NCI-H1436 (cell line): ENCODE measurements around the gene ADGRB2.

Experiments
- DNase-seq: peaks from one replicate; lab custom pipeline; 2025; lab: John Stamatoyannopoulos, UW

Gene ADGRB2, protein sequence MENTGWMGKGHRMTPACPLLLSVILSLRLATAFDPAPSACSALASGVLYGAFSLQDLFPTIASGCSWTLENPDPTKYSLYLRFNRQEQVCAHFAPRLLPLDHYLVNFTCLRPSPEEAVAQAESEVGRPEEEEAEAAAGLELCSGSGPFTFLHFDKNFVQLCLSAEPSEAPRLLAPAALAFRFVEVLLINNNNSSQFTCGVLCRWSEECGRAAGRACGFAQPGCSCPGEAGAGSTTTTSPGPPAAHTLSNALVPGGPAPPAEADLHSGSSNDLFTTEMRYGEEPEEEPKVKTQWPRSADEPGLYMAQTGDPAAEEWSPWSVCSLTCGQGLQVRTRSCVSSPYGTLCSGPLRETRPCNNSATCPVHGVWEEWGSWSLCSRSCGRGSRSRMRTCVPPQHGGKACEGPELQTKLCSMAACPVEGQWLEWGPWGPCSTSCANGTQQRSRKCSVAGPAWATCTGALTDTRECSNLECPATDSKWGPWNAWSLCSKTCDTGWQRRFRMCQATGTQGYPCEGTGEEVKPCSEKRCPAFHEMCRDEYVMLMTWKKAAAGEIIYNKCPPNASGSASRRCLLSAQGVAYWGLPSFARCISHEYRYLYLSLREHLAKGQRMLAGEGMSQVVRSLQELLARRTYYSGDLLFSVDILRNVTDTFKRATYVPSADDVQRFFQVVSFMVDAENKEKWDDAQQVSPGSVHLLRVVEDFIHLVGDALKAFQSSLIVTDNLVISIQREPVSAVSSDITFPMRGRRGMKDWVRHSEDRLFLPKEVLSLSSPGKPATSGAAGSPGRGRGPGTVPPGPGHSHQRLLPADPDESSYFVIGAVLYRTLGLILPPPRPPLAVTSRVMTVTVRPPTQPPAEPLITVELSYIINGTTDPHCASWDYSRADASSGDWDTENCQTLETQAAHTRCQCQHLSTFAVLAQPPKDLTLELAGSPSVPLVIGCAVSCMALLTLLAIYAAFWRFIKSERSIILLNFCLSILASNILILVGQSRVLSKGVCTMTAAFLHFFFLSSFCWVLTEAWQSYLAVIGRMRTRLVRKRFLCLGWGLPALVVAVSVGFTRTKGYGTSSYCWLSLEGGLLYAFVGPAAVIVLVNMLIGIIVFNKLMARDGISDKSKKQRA (N-terminal part only)

DNA sequence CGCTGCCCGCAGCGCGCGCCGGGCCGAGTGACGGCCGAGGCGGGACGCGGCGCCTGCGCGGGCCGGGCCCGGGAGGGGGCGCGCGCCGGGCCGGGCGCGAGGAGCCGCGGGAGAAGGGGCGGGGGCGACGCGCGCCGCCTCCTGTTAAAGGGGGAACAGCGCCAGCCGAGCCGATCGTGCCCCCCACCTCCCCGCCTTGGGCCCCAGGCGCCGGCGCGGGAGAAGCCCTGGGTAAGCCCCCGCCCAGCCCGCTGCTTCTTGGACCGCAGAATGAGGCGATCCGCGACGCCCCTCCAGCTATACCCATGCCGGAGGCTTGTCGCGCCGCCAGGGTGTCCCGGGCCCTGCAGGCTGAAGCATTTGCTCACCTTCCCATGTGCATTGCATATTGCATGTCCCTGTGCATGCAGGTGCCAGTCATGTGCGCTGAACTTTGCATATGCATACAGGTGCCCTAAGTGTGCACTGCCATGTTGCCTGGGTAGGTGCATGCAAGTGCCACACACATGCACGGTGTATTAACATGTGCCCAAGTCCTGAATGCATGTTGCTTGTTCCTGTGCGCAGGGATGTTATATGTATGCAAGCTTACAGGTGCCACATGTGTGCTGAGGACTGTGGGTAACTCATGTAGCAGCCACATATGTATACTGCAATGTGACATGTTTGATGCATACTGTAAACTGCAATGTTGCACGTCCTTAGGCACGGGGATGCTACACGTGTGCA is at the start of gene ADGRB2:
Gene ADGRB2, minus strand, starts transcription at position 29 of the 729 bp plus-strand sequence. CDS start 7,119 bp downstream, outside the sequence.
- DNase-seq = peak; percentile 24

DNA sequence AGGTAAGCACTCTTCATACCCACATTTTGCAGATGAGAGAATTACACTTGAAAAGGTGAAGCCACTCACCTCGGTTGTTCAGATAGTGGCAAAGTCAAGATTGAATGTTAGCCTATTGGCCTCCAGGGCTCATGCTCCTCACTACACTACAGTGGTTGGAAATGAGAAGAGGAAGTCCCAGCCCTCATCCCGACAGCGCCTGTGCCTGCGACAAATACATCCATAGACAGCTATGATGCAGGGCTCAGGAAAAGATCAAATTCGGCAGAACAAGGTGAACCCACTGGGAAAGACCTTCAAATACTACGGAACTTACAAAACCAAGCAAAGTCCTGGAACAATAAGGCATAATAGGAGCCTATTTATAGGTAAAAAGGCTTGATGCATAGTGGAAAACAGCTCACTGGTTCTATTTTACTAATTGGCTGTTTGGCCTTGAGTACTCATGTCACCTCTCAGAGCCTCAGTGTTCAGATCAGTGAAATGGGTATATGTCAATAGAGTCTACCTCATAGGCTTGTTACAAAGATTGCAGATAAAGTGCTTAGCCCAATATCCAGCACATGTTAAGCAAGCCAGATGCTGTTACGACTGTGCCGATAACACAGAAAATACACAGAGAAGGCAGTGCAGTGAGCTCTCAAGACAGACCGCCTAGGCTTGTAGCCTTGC is 48.2 kb upstream of the ADGRB2 start:
- no peak for DNase-seq

DNA sequence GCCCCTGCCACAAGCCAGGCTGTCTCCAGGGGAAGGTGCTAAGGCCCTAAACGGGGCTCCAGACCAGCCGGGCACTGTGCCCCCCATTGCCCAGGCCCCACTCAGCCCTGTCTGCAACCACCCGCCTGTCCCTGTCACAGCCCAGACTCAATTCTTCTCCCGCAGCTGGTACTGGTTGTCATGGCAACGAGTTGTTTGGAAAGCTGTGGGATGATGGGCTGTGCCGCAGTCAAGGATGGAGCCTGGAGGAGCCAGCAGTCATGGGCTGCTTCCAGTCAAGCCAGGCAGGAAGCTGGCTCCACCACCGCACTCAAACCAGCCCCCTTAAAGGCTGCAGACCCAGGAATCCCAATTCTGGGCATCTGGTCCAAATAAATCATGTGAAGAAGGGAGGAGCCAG is 47.5 kb upstream of the ADGRB2 start:
- DNase-seq = peak; percentile 29

DNA sequence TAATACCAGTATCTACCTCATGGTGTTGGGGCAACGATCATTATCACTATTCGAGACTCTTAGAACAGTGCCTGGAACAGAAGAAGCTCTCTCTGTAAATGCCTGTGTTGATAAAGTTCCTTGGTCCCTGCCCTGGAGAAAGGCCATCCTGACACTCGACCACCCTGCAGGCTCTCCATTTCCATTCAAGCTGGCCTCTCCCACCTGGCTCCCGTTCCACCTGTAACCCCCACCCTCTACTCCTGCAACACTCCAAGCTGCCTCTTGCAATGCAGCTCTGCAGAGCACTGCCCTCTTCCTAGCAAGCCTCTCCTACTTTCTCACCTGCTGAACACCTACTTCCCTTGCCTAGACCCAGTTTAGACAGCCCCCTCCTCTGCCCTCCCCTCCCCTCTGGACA is 45.6 kb upstream of the ADGRB2 start:
- DNase-seq = no peak

DNA sequence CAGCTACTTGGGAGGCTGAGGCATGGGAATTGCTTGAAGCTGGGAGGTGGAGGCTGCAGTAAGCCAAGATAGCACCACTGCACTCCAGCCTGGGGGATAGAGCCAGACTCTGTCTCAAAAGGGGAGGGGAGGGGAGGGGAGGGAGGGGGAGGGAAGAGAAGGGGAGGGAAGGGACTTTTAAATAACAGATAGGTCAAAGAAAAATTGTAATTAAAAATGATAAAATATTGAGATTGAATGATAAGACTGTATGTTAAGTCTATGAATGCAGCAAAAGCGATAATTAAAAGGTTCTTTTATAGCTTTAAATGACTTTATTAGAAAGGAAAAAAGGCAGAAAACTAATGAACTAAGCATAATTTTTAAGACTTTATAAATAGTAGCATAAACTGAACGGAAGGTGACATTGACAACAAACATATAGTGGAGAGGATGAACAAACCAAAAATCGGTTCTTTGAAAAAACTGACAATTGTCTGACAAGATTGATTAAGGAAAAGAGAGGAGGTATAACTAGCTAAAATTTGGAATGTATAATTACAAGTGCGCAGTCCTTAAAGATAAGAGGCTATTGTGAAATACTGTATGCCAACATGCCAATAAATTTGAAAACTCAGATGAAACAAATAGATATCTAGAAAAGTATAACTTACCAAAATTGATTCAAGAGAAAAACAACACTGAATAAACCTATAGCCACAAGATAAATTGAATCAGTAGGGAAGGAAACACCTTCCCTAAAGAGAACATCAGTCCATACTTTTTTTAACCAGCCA is 43.3 kb upstream of the ADGRB2 start:
- no peak for DNase-seq

DNA sequence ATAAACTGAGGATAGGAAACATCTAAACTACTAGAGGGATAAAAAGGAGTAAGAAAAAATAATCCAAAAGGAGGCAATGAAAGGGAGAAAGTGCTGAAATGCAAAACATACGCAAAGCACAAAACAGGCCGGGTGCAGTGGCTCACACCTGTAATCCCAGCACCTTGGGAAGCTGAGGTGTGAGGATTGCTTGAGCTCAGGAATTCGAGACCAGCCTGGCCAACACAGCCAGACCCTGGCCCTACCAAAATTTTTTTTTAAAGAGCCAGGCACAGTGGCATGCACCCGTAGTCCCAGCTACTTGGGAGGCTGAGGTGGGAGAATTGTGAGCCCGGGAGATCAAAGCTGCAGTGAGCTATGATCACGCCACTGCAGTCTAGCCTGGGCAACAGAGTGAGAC is 41.2 kb upstream of the ADGRB2 start:
- DNase-seq = no peak

DNA sequence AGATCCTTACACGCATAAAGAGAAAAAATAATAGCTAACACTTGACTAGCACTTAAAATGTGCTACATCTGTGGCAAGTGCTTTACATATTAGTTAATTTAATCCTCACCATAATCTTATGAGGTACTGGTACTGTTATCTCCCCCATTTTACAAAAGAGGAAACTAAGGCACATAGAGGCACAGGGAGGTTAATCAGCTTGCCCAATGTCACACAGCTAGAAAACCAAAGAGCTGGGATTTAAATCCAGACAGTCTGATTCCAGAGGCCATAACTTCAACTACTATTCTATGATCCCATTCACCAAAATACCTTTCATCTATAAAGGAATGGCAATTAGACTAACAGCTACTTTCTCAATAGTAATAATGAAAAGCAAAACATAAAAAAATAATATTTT is 40.0 kb upstream of the ADGRB2 start:
- no peak for DNase-seq

DNA sequence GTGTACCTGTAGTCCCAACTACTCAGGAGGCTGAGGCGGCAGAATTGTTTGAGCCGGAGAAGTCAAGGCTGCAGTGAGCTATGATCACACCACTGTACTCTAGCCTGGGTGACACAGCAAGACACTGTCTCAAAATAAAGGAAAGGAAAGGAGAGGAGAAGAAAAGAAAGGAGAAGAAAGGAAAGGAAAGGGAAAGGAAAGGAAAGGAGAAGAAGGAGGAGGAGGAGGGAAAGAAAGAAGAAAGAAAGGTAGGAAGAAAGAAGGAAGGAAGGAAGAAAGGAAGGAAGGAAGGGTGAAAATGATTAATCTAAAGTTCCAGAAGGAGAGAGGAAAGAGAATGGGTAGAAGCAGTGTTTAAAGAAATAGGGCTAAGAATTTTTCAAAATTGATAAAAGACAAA is 39.5 kb upstream of the ADGRB2 start:
- no peak for DNase-seq

DNA sequence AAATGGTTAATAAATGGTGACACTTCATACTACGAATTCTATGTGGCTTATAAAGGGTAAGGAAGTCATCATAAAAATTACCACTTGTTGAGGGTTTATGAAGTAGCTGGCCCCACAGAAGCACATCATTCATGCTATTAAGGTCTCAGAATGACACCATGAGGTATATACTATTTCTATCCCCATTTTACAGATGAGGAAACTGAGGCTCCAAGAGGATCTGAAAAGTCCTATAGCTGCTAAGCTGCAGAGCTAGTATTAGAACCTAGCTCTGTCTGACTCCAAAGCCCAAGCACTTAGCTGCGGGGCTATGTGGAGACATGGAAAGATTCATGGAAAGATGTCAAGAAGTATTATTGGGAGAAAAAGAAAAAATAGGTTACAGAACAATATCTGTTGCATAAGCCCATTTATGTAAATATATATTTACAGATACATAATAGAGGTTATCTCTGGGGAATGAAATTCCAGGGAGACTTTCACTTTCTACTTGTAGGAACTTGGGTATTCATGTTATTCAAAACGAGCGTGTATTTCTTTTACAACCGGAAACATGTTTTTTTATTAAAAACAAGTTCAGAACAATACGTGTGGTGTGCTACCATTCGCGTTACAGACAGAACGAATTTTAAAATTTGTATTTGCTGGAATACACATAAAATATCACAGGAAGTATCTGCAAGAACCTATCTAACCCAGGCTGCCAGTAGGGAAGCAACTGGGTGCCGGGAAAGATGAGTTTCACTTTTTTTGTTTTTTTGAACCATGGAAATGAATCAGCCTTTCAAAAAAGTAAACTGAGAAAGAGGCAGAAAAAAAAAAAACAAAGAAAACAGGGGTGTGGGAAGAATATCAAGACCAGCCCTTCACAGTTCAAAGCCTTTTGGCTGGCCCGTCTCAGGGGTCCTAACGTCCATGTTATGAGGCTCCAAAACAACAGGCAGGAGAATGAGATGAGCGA is 38.3 kb upstream of the ADGRB2 start:
- no peak for DNase-seq

DNA sequence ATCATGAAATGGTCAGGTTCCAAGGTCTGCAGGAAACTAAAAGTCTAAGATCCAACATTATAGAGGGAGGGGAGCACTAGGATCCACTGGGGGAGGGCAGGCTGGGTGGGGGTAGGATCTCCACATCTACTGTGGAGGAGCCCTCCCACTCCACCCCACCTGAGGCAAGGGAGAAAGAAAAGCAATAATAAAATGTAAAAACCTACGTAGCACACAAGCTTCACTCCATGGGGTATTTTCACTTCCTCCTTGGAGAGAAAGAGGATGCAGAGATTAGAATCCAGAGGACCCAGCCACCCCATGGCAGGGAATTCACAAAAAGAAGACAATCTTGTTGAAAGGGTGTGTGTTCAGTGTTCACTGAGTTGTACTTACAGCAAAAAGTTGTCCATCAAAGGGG is 37.3 kb upstream of the ADGRB2 start:
- DNase-seq = no peak

DNA sequence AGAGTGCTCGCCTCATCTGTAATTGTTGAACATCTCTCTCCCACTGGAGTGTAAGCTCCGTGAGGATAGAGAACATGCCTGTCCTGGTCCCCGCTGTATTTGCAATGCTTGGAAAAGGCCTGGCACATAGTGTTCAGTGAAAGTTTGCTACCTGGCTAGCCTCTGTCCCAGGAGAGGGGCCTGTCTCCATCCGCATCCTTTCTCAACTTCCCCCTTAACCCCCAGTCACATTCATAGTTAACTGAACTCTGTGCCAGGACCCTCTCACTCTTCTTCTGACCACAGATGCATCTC is 36.5 kb upstream of the ADGRB2 start:
- no peak for DNase-seq

DNA sequence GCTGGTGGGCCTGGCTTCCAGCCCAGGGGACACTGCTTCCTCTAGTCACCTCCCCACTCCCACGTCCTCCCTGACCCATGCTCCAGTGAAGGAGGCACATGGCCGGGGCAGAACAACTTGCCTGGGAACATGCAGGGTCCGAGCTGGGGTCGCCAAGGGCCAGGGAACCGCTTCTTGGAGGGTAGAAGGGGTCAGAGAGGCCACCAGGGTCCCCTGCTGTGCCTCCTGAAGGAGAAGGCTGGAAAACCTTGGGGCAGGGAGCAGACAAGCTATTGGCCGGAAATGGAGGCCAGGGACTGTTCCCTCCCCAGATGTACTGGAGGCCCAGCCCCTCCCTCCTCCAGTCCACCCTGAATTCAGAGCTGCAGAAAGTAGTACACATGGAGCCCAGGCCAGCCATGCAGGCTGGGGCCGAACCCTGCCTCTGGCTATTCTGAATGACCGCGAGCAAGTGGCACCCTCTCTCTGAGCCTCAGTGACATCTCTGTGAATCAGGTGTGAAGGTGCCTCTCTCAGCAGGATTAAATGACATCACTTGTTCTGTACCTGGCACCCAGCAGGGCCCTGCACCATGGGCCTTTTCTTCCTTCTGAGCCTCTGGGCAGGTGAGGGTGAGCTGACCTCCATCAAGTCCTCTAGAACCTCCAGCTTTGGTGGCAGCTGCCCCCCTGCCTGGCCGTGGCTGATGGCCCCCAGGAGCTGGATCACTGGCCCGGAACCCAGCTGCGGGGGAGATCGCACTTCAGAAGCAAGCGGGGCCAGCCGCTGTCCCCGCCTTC is 35.9 kb upstream of the ADGRB2 start:
- no peak for DNase-seq

DNA sequence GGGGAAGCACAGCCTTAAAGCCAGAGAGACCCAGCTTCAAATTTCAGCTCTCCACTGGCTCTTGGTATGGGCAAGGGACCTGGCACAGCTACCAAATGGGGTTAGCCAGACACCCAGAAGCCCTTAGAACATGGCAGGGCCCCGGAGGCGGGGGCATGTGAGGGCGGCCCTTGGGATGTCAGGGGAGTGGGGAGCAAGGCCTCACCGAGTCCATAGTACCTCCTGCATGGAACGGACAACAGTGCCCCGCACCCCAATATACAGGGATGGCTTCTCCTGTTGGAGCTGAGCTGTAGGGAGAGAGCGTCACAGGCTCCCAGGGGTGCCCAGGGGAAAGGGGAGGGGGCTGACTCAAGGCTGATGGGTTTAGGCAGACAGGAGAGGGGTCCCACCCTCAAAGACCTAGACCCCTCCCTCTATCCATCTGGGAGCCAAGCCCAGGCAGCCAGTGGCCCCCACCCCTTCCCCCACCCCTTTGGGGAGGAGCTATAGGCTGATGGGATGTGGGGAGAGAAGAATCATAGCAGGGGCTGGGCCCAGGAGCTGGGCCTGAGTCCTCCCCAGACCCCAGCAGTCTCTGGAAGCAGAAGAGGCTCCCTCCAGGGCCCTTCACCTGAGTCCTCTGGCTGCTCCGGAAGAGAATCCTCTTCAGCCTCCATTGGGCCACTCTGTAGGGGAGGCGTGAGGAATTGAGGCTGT is 35.2 kb upstream of the ADGRB2 start:
- no peak for DNase-seq

DNA sequence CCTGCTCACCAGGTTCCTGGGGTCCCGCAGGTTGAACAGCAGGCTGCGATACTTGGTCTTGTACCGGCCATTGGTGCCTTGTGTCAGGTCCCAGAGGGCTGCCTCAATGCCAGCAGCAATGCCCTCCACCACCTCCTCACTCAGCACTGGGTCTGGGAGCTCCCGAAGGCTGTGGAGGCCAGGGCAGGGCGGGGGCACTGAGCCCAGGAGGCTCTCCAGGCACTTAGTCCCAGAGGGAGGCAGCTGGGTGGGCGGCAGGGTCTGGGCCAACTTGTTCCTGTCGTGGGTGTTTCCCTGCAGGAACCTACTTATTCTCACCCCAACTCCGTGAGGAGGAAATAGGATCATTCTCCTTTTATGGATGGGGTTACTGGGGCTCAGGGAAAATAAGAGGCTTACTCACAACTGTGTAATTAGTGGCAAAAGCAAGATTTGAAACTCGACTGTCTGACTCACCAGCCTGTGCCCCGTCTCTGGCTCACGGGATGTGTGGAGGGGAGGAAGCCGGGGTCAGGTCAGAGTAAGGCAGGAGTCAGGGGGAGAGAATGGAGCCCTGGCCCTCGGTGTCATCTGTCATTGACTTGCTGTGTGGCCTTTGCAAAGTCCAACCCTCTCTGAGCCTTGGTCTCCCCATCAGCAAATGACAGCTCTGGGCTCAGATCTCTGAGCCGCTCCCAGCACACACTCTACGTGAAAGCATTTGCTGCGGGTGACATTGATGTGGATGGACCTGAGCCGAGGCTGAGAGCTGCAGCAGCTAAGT is 34.5 kb upstream of the ADGRB2 start:
- no peak for DNase-seq

DNA sequence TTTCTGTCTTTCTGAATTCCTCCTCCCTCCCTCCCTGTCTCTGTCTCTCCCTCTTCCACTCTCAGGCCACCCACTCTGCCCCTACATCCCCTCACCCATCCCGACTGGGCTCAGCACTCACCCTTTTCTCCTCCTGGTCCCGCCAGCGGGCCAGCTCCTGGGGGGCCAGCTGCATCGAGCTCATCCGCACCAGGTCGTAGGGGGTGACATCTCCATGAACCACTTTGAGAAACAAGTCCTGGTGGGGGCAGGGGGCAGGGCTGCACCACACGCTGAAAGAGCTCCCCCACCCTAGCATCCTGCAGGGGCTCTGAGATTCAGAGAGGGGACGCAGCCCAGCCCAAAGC is 33.9 kb upstream of the ADGRB2 start:
- DNase-seq = no peak

DNA sequence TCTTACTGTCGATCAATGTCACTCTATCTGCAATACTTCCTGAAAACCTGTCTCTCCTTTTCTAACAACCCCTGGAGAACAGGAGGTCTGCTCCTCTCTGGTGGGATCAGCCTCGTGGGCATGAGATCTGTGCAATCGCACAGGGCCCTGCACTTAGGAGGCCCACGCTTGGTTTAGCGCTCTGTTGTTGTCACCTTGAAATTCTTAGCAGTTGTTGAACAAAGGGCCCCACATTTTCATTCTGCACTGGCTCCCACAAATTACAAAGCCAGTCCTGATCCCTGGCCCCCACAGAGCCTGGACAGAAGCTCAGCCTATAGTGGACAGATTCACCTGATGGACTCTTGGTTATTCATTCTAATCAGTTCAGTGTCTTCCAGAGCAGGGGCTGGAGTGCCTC is 33.1 kb upstream of the ADGRB2 start:
- DNase-seq = no peak

DNA sequence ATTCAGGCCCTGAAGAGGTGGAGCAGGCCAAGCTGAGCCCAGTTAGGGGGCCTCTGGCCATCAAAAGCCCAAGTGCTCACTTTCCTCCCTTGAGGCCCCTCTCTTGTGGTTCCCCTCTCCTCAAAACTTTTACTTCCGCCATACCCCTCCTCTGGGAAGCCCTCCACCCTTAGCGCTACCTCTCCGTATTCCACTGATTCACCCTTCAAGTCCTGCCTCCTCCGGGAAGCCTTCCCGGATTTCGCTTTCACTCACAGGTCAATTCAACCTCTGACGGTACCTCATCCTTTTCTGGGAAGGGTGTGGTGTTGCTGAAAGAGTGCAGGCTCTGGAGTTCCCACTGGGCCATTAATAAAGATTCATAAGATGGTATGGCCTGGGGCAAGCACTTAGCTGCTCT is 32.6 kb upstream of the ADGRB2 start:
- no peak for DNase-seq
